NCI-H524 (cell line): ENCODE data around the gene FBN1.

Experiments used
- DNase-seq, 2 experiments: peaks; one replicate each; lab custom pipeline; 2025; lab: John Stamatoyannopoulos, UW

FBN1 gene

DNA sequence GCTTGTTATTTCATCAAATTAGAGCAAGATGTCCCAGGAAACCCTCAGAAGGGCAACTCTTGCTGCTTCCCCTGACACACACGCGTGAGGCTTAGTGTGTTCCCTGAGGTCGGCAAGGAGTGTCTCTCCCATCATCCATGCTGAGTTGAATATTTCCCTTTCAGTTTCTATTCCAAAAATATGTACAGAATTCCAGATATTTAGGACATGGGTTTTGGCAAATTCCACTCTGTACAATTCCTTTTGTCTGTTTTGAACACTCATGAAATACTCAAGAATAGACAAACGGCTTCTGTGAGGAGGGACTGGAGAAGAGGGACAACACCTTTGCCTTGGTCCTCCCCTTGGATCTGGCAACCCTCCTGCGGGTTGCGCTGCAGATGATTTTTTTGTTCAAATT, 176.2 kb downstream of the FBN1 start:
- DNase-seq: no peak

DNA sequence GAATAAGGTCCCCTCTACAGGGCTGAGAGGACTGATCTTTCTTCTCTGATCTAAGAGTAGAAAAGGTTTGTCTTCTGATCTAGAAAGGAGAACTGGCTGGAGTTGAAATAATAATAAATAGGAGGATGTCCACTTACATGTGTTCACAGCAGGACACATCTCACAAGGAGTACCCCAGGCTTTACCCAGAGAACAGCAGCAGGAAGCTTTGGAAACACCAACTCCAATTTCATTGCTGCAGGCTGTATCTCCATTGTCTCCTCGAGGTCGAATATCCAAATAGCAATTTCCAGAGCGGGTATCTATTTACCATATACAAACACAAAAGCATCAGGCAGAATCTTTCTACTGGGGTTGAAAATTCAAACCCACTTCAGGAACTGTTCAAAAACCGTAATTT, 177.7 kb downstream of the FBN1 start:
- DNase-seq: no peak

DNA sequence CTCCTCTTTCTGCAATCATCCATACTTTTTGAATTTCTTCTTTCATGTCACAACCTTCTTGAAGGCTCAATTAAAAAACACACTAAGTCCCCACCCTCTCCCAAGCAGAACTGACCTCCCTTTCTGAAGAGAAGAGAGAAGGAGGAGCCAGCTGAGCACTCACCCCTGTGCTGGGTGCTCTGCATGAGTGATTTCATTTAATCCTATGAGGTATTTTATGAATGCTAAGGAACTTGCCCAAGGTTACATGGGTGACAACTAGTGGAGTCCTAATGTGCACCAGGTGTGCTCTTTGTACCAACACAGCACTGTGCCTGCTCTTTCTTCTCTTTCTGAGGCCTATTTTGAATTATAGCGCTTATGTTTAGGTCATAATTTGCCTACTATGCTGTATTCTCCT, 178.7 kb downstream of the FBN1 start:
- DNase-seq: no peak

DNA sequence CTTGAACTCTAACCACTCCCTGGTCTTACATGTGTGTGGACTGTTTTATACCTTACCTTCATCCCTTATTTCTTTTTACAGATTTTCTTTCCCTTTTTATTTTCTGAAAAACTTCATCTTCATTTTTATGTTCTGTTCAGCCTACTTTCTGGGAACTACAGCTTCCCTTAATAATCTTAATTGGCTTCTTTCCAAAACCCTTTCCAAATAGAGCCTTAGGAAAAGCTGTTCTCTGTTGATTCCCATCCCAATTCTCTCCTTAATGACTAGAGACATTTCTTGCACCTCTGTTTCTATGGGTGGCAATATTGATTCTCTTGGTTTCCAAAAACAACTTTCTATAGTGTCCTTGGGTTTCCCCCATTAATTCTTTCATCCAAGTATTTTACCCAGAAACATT, 179.4 kb downstream of the FBN1 start:
- no peak for DNase-seq

DNA sequence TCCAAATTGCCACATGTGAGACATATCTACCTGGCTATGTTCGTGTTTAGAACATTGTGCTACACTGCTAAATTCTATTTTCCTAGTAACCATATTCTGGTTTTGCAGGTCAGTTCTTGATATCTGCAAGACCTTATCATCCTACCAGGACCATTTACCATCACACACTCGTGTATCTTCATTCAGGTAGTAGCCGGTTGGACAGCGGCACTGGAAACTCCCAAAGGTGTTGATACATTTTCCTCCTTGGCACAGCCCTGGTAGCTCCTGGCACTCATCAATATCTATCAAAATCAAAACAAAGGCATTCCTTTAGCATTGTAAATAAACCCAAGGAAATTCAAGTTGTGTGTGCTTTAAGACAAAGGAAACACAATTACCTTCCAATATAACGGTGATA, 180.1 kb downstream of the FBN1 start:
- DNase-seq: no peak

DNA sequence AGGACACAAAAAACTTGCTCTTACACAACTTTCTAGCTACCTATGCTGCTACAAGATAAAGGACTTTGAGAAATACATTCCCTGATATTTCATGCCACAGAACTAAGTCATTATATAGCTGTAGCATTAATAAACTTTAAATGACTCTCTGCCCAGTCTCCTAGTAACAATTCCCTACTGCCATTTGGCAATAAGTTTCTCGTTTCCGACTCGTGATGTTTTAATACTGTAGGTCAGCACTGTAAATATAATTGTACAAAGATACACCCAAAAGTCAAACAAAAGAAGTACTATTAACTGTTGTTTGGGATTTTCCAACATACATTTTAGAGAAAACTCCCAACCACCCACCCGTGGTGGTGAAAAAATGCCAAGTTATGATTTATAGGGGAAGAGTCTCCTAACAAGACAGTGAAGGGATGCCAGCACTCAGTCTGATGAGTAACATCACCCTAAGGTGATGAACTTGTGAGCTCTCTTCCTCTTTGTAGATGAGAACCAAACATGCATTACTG, 182.1 kb downstream of the FBN1 start:
- DNase-seq: no peak

DNA sequence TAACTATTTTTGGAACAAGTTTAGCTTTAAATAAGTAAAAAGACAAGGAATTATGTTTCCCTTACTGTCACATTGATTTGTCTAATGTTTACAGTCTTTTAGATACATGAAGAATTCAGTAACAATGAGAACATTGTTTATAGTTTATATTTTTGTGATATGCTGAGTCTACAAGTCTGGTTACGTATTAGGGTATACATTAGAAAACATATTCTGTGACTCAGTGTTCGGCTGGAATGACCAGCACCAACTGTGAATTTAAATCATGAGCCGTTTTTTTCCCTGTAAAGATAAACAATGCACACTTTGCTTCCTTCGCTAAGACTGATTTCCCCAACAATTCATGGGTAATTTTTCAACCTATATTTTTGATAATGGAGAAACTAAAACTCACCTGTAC, 182.8 kb downstream of the FBN1 start:
- no peak for DNase-seq

DNA sequence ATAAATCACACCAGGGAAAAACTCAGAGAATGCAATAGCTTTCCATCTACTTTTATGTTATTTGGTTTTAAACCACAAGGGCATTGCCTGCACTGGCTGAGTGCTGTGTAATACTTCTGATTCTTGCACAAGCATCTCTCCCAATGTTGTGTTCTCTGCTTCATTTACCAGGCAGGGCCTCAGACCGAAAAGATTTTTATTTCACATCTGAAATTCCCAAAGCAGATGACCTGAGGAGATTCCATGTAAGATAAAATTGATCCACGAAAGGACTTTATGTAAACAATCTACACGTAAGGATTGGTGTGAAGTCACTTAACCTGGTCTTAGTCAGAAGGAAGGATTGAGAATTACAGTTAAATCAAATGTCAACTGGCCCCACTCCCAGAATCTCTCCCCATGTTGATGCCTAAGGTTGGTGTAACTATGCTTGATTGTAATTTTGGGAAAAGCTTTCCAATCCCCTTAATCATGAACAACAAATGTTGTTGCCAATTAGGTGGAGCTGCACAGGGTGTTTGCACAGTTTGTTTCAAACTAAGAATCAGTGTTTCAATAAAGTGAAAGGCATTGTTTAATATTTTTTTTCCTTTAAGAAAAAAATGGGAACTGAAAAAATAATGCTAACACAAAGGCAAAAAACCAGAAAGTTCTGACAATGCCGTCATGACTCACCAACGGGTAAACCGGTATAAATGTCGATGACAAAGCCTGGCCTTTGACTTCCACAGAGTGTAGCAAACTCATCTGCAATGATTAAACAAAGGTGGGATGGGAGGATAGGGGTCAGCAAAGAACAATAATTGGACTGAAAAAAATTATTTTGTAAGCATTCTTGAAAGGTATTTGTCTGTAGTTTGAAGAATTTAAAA, 185.7 kb downstream of the FBN1 start:
- no peak for DNase-seq

DNA sequence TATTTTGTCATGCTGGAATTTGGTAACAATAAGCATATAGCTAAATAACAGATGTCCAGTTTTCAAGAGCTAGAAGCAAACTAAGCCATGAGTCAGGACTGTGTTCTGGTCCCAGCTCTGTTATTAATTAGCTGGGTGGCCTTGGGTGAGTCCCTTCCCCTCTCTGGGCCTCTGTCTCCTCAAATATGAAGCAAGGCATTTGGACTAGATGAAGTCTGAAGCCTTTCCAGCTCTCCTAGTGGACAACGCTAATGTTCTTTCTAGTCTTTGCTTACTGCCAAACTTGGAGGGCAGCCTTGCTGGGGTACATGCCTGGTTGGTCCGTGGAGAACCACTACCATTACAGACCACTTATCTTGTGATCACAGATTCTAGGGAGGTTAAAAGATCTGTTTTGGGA, 186.6 kb downstream of the FBN1 start:
- no peak for DNase-seq

DNA sequence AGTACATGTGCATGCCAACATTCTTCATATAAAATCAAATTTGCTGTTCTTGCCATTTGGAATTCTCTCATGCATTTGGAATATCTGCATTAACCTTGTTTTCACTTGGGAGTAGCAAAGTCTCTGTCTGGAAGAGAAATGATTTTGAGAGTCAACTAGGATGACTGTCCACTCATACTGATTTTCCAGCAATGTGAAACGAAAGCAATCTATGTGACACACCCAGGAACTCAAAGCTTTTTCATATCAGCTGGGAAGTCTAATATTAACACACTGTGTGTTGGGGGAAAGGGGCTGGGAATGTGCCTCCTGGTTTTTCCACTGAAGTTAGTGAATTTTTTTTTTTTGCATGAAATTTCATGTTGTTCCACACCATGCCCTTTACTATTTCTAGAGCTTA, 189.4 kb downstream of the FBN1 start:
- no peak for DNase-seq

DNA sequence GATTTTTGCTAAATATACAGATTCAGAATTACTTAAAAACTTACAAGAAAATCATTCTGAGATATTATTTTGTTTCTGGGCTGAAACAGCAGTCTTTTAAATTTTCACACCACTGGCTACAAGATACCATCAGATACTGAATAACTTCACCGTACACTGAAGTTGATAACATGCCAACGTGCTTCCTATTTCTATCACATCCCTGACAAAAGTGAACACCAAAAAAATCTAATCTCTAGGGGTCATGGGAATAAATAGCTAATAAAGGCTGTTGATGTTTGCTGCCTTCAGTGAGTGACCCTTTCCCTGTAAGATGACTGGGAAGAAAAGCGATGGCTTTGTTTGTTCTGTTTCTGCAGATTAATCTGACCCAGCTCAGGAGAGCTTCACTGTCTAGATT, 193.8 kb downstream of the FBN1 start:
- DNase-seq: no peak

DNA sequence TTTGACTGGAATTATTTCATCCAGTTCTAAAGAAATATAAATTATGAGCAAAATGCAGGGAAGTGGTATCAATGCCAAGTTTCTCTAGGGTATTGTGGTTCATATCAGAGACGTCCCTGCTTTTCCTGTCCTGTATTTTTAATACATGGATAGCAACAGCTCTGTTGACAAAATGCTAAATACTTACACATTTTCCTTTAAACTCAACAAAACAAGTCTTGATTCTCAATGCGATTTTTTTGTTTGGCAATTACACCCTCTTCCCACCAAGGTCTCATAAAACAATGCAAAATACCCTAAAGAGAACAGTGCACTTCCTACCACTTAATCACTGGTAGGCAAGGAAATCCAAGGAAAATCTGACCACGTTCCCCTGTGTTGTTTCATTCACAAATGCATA, 194.3 kb downstream of the FBN1 start:
- no peak for DNase-seq

DNA sequence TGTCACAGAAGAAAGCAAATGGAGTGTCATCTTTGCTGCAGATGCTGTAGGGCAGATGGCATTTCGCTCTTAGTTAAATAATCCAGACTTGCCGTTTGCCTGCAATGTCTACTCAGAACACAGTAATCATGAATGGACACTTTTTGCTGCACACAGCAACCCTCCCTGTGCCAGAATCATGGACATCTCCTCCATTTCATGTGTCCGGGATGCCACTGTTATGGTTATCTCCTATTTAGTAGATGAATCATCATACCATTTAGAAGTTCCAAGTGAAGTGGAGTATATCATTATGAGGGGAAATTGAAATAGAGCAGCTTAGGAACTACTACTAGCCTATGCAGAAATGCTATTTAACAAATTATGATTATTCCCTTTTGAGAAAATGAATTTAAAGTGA, 195.8 kb downstream of the FBN1 start:
- DNase-seq: peak in 1 of 2 experiments; percentile 27

DNA sequence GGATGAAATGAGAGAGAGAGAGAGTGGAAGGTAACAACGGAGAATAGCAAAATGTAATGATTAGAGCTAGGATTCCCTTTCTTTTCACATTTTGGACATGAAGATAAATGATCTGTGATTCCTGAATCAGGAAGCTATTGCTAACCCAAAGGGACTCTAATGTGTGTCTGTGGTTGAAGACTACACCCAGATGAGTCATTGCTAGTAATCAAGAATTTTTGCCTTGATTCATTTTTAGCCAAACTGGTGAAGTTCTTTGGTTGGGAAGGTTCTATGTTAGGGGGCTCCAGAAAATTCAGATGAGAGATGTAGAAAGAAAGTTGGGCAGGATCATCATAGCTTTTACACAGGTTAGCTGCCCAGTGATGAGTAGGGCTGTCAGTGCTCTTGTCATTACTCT, 197.9 kb downstream of the FBN1 start:
- DNase-seq: no peak

DNA sequence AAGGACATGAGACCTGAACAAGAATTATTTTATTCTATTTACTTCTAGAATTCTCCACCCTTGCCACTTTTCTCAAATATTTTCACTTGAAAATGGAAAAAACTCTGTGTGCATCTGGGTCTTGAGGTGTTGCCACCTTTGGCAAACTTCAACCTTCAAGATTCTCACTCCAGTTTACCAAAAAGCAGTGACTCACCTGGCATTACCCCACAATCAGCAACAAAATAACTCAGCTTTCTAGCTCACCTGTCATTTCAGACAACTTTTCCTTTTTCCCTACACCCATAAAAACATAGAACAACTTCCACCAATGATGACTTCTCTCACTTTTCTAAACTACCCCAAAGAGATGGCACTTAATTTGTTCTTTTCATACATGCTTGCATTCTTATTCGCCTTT, 198.5 kb downstream of the FBN1 start:
- DNase-seq: no peak

DNA sequence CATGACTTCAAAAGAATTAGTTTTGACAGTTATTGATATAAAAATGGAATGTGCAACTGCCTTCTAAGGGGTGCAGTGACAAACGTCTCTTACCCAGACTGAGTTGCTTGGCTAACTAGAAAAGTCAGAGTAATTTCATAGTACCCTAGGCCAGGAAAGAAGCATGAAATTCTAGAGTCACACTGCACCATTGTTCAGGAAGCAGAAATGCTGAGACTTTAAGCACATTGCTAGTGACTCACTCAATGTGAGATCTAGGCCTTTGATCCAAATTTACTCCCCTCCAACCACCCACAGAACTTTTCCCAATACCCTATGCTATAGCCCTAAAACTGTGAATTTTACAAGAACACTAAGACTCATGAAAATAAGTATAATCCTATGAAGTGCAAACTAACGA, 203.5 kb downstream of the FBN1 start:
- no peak for DNase-seq

DNA sequence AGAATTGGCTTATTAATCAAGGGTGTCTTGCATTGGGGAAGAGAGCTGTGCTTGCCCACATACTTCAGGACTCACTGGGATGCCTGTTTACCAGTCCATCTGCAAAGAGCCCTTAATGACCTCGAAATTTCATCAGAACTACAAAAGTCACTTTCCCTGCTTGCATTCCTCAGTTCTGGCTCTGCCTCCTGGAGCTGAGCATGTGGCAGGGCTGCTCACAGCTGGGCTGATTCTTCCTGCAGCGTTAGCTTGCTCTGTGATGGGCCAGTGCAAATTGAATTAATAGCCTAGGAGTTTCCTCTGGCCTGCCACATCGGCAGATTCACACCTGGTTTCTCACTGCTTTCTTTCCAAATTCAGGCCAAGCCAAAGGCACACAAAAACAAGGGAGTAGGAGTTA, 205.4 kb downstream of the FBN1 start:
- no peak for DNase-seq

DNA sequence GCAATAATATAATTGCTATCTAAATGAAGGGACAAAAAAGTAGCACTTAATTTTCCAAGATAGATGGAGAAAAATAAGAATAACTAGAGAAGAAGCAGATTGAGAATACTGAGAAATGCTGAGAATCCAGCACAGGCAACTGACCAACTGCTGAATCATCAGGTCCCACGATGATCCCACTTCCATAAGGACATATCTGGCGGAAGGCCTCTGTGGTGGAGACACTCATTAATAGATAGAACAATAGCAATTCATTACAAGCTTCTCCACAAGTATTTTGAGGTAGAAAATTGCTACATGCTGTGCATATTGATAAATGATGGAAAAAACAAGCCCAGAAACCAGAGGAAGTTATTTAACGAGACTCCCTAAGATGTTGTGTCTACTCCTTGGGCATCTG, 208.3 kb downstream of the FBN1 start:
- DNase-seq: no peak

DNA sequence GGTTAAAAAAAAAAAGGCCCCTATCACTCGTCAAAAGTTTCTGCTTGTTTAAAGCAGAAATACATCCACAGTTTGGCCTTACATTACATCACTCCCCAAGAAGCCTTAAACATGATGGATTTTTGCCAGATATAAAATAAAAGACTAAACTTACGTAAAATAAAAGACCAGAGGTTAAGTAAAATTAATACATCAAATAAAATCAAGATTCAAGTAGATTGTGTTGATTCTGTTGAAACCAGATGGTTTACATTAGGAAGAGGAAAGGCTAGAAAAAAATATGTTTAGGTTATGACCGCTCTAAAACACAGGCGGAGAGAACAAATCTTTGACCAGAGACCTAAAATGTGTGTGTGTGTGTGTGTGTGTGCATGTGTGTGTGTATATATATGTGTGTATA, 210.2 kb downstream of the FBN1 start:
- no peak for DNase-seq

DNA sequence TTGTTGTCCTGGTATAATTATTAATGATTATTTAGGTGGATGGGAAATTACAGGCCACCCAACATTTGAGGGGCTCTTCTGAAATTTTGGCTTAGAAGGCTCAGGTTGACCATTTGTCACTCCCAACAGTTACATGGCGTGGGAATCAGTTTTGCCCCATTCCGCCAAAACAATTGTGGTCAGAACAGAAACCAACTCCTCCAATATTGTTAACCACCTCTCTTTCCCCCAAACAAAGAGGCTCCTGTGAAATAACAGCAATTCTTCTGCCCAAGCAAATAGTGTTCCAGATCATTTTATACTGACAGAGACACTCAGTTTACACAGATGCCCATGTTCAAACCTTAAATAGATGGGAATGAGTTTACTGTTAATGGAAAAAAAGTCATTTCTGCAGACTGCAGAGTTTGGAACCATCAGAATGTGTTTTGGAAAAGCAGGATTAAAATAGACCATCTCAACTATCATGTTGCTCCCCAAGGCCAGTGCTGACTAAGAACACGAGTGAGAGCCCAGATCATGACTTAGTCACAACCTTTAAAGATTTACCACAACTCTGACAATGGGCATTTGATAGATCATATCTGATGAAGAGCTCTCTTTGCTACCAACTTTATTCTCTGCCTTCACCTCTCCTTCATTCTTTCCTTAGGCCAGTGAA, 212.2 kb downstream of the FBN1 start:
- no peak for DNase-seq

DNA sequence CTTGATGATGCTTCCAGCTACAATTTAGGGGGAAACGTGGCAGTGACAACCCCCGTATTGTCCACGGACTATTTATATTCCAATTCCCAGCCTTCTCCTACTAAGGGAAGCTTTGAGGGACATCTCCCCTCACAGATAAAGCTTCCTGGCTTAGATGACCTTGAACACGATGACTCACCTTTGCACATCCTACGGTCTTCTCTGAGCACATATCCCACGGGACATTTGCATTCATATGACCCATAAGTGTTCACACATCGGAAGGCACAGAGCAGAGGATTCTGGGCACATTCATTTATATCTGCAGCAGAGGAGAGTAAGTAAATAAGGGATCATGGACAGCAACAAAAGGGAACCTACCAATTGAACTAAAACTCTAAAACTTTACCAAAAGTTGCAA, 212.8 kb downstream of the FBN1 start:
- no peak for DNase-seq

DNA sequence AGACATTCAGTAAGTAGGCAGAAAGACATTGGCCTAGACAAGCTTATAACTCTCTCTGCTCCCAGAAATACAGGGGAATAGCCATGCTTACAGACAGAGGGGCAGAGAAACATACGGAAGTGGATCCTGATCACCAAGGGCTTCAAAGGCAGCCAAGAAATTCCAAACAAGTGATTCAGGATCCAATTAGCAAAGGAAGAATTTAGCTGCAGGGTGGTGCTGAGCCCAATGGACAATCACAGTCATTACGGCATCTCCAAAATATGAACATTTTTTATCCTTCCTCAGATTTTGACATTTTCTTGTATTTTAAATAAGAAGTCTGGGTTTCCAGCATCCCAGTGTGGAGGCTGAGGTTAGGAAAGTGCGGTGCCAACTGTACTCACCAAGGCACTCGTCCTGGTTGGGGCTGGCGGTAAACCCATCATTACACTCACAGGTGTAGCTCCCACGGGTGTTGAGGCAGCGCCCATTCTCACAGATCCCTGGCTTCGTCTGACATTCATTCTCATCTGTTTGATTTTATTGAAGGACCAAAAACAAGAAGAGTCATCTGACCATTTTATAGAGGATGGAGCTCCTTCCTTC, 217.5 kb downstream of the FBN1 start:
- no peak for DNase-seq

DNA sequence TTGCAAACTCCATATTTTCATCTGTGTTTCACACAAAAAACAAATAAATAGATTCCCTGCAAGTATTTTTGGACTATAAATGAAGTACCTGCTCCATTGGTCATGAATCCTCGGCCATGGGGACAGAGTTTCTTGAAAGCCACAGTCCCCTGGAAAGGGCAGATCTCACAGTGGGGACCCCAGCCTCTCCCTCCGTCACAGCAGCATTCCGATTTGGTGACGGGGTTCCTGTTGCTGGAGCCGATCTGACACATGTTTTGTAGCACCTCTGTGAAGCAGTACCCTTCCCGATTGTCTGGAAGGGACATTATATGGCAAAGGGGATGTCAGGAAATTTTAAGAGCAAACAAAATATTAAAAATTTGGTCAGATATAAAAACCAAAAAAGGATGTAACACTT, 218.0 kb downstream of the FBN1 start:
- DNase-seq: no peak
